K562 (cell line): ENCODE results near the gene UMAD1.

Source experiments
- CSDE1 ChIP-seq, 2 experiments: fragments of 450-650 bp; IDR thresholded peaks; 2 replicates each; pipeline ENCODE4 v1.6.1; 2016; ENCODE audit warnings: mild to moderate bottlenecking in 1 of 2
- JUNB ChIP-seq: fragments of 450-650 bp; formaldehyde crosslinking; conservative IDR thresholded peaks from 2 replicates; pipeline ENCODE4 v1.4.0; 2020; ENCODE audit warnings: mild to moderate bottlenecking
- MAFF ChIP-seq: IDR thresholded peaks from 2 replicates; pipeline ENCODE4 v1.6.1; 2012; ENCODE audit warnings: low read length, improper control_type of control experiment
- NFYB ChIP-seq: IDR thresholded peaks from 2 replicates; pipeline ENCODE4 v1.6.1; 2011; ENCODE audit warnings: mild to moderate bottlenecking, moderate library complexity; ENCODE audit not compliant: insufficient read length; ENCODE audit errors: extremely low read depth
- RAD21 ChIP-seq, 2 experiments: fragments of 250-450 bp in 1 of 2; fragments of 450-650 bp in 1 of 2; sonication (Bioruptor Pico) in 1 of 2; formaldehyde crosslinking in 1 of 2; IDR thresholded peaks in 1 of 2; conservative IDR thresholded peaks in 1 of 2; 2 replicates each; pipeline versions ENCODE4 v1.4.0 to v1.8.0; 2020 to 2022; ENCODE audit warnings: mild to moderate bottlenecking in 2 of 2, moderate library complexity in 1 of 2
- SIN3A ChIP-seq, 2 experiments: fragments of 150-350 bp in 1 of 2; IDR thresholded peaks; 2 replicates each; pipeline ENCODE4 v1.6.1; 2011 to 2016; ENCODE audit warnings: borderline replicate concordance in 2 of 2, low read depth in 2 of 2, low read length in 2 of 2, mild to moderate bottlenecking in 2 of 2, moderate library complexity in 2 of 2; ENCODE audit not compliant: control insufficient read depth in 1 of 2
- SIX5 ChIP-seq, 2 experiments: IDR thresholded peaks; 2 replicates each; pipeline ENCODE4 v1.6.1; 2011; ENCODE audit warnings: low read length in 2 of 2, borderline replicate concordance in 1 of 2, low read depth in 1 of 2, mild to moderate bottlenecking in 1 of 2, moderate library complexity in 1 of 2; ENCODE audit not compliant: insufficient read depth in 1 of 2
- SMAD4 ChIP-seq: fragments of 250-450 bp; sonication (Bioruptor Pico); conservative IDR thresholded peaks from 2 replicates; pipeline ENCODE4 v1.8.0; 2021; ENCODE audit warnings: inconsistent platforms, mild to moderate bottlenecking, moderate library complexity
- SP2 ChIP-seq: IDR thresholded peaks from 2 replicates; pipeline ENCODE4 v1.6.1; 2011; ENCODE audit warnings: mild to moderate bottlenecking, low read depth, low read length, moderate library complexity; ENCODE audit not compliant: poor library complexity, severe bottlenecking; ENCODE audit errors: extremely low read depth
- ZBTB33 ChIP-seq: sonication (generic); formaldehyde crosslinking; IDR thresholded peaks from 2 replicates; pipeline ENCODE4 v1.8.1; 2023; ENCODE audit warnings: mild to moderate bottlenecking, missing genetic modification reagents
- ZNF143 ChIP-seq: sonication (generic); formaldehyde crosslinking; IDR thresholded peaks from 2 replicates; pipeline ENCODE4 v1.9.0; 2022; ENCODE audit warnings: mild to moderate bottlenecking, missing genetic modification reagents
- ZNF224 ChIP-seq: sonication (generic); formaldehyde crosslinking; IDR thresholded peaks from 2 replicates; pipeline ENCODE4 v1.8.0; 2022; ENCODE audit warnings: mild to moderate bottlenecking, missing genetic modification reagents
- ZNF518B ChIP-seq: fragments of 250-450 bp; sonication (Bioruptor Pico); IDR thresholded peaks from 2 replicates; pipeline ENCODE4 v1.5.0; 2021; ENCODE audit warnings: mild to moderate bottlenecking, moderate library complexity

- TF ChIP-seq CSDE1 (IDR thresholded peaks at IDR 0.05) (no peak), SIN3A (IDR thresholded peaks at IDR 0.05; ENCODE audit: borderline replicate concordance in 2 of 2, control insufficient read depth in 1 of 2, low read depth in 2 of 2, low read length in 2 of 2) (no peak), SP2 (no peak), SMAD4 (CRISPR knock-in tag) (no peak), RAD21 (CRISPR knock-in tag; conservative IDR thresholded peaks at IDR 0.05 in 1 of 2, IDR thresholded peaks at IDR 0.05 in 1 of 2) (no peak), ZNF143 (CRISPR knock-in tag) (no peak), ZNF224 (CRISPR knock-in tag) (no peak), MAFF (no peak), ZBTB33 (CRISPR knock-in tag) (no peak), SIX5 (IDR thresholded peaks at IDR 0.05; ENCODE audit: borderline replicate concordance in 1 of 2, insufficient read depth in 1 of 2, low read depth in 1 of 2, low read length in 2 of 2) (no peak), JUNB (CRISPR knock-in tag) (no peak), ZNF518B (no peak), NFYB (no peak)
Measured at GRCh38 chr7:7773334-7774309, 133.1 kb downstream of the UMAD1 start.
